ENCODE measurements around the gene DCC. TPM values are rescaled to one million over a fixed set of nuclear protein-coding genes. Genes with fewer than 3 reads are reported as not detected.

Gene DCC
- total and polyA plus RNA-seq, 2 donors (not counting 1 experiment from before 2014, with no cell fraction given): not detected

DNA sequence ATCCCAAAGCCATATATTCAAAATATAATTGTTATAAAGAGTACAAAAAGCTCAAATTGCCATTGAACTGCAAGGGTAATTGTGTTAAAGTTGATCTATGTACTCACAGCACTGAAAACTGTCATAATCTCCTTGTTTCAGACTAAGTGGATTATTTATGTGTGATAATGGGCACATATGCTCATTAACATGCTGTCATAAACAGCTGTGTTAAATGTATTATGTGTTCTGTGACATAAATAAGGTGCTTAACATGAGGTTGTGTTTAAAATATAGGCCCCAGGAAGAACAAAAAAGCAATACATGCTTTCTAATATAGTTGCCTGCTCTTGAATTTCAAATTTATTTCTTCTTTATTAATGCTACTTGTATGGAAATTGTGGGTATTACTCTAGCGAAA, 409.5 kb downstream of the DCC start:
- no peaks in the 10 kb centered on the region for H3K4me1 Mint-ChIP-seq
- Histone ChIP-seq H3K79me2 (ENCODE audit: control insufficient read depth, insufficient read depth, low read length) (no peaks in the 10 kb centered on the region), H3K27me3 (replicated peaks in 1 of 4; ENCODE audit: control extremely low read depth in 1 of 4, control insufficient read depth in 3 of 4, insufficient read depth in 4 of 4, low read length in 3 of 4) (no peaks in the 10 kb centered on the region), H2AFZ (ENCODE audit: insufficient read depth, low read depth, low read length, poor library complexity, severe bottlenecking) (no peak overlapping the region), H3K4me2 (replicated peaks; ENCODE audit: low read depth, low read length, poor library complexity, severe bottlenecking) (no peak overlapping the region), H3K4me3 (ENCODE audit: control extremely low read depth in 1 of 5, extremely low read depth in 1 of 5, insufficient read depth in 1 of 5, low read depth in 2 of 5, low read length in 4 of 5) (no peak overlapping the region), H4K20me1 (ENCODE audit: control insufficient read depth, insufficient read depth, low read length, poor library complexity, severe bottlenecking) (no peaks in the 10 kb centered on the region), H3K36me3 (replicated peaks in 1 of 2; ENCODE audit: control extremely low read depth in 1 of 2, control insufficient read depth in 1 of 2, extremely low read depth in 1 of 2, insufficient read depth in 2 of 2, low read length in 1 of 2) (no peaks in the 10 kb centered on the region), H3K9ac (ENCODE audit: low read length) (no peak overlapping the region), H3K9me3 (ENCODE audit: control extremely low read depth in 1 of 3, control insufficient read depth in 2 of 3, insufficient read depth in 1 of 3, low read length in 2 of 3) (peaks cover 0 to 10% (median 0%) of the 10 kb centered on the region in 3 donors), H3K27ac (ENCODE audit: low read length in 2 of 2) (no peak overlapping the region), H3K4me1 (ENCODE audit: control insufficient read depth in 2 of 2, insufficient read depth in 2 of 2, low read length in 2 of 2) (no peaks in the 10 kb centered on the region)
- no peak for DNase-seq
- H3K27ac Mint-ChIP-seq: no peak overlapping the region
- no CpG with 5 or more reads among the region's 1 CpG for WGBS (ENCODE audit: insufficient coverage)
- H3K27me3 Mint-ChIP-seq: no peaks in the 10 kb centered on the region
- POLR2A ChIA-PET: no interaction called here
- no peaks in the 10 kb centered on the region for H3K9me3 Mint-ChIP-seq (ENCODE audit: insufficient read depth)
- intact Hi-C loops (cut with micrococcal nuclease): no loop called here
- CTCF ChIA-PET: no interaction called here
- no peak overlapping the region for H3K4me3 Mint-ChIP-seq
- TF ChIP-seq, protein P1, sequence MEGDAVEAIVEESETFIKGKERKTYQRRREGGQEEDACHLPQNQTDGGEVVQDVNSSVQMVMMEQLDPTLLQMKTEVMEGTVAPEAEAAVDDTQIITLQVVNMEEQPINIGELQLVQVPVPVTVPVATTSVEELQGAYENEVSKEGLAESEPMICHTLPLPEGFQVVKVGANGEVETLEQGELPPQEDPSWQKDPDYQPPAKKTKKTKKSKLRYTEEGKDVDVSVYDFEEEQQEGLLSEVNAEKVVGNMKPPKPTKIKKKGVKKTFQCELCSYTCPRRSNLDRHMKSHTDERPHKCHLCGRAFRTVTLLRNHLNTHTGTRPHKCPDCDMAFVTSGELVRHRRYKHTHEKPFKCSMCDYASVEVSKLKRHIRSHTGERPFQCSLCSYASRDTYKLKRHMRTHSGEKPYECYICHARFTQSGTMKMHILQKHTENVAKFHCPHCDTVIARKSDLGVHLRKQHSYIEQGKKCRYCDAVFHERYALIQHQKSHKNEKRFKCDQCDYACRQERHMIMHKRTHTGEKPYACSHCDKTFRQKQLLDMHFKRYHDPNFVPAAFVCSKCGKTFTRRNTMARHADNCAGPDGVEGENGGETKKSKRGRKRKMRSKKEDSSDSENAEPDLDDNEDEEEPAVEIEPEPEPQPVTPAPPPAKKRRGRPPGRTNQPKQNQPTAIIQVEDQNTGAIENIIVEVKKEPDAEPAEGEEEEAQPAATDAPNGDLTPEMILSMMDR (IDR thresholded peaks at IDR 0.05): no peak
- no peak for TF ChIP-seq EZH2 (IDR thresholded peaks at IDR 0.05; ENCODE audit: borderline replicate concordance, insufficient read depth, low read depth, low read length, poor library complexity, severe bottlenecking)
- no peak for ATAC-seq (ENCODE audit: low read depth)

DNA sequence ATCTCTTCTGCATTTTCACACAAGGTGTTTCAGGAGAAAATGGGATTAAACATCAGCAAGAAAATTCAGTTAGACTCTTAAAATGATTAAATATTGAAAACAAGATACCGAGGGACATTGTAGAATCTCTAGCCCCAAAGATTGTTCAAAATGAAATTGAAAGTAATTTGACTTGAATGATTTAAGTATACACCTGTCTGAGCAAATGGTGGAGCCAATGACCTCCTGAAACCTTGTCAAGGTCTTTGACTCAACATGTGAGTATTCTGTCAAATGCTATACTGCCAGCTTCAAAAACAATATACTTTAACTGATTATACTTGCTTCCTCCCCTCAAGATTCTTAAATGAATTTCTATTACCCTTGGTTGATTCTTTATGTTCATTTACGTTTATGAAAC, 411.0 kb downstream of the DCC start:
- DNase-seq (no peak), ATAC-seq (ENCODE audit: low read depth) (no peak)
- H3K4me1 ChIP-seq (ENCODE audit: control insufficient read depth in 2 of 2, insufficient read depth in 2 of 2, low read length in 2 of 2): no peaks in the 10 kb centered on the region
- no peak overlapping the region for H3K27ac ChIP-seq (ENCODE audit: low read length in 2 of 2)
- TF ChIP-seq EZH2 (IDR thresholded peaks at IDR 0.05; ENCODE audit: borderline replicate concordance, insufficient read depth, low read depth, low read length, poor library complexity, severe bottlenecking): no peak
- TF ChIP-seq, protein P1 (IDR thresholded peaks at IDR 0.05): no peak
- H3K9ac ChIP-seq (ENCODE audit: low read length): no peak overlapping the region
- no peak overlapping the region for H3K4me2 ChIP-seq (replicated peaks; ENCODE audit: low read depth, low read length, poor library complexity, severe bottlenecking)
- no peaks in the 10 kb centered on the region for H4K20me1 ChIP-seq (ENCODE audit: control insufficient read depth, insufficient read depth, low read length, poor library complexity, severe bottlenecking)
- H3K9me3 Mint-ChIP-seq (ENCODE audit: insufficient read depth): no peaks in the 10 kb centered on the region
- H3K4me3 Mint-ChIP-seq: no peak overlapping the region
- no peaks in the 10 kb centered on the region for H3K27me3 ChIP-seq (replicated peaks in 1 of 4; ENCODE audit: control extremely low read depth in 1 of 4, control insufficient read depth in 3 of 4, insufficient read depth in 4 of 4, low read length in 3 of 4)
- intact Hi-C loops (cut with micrococcal nuclease): no loop called here
- no peak overlapping the region for H3K4me3 ChIP-seq (ENCODE audit: control extremely low read depth in 1 of 5, extremely low read depth in 1 of 5, insufficient read depth in 1 of 5, low read depth in 2 of 5, low read length in 4 of 5)
- WGBS (ENCODE audit: insufficient coverage): no CpG with 5 or more reads among the region's 2 CpGs
- no peaks in the 10 kb centered on the region for H3K4me1 Mint-ChIP-seq
- peaks cover 0 to 10% (median 0%) of the 10 kb centered on the region in 3 donors for H3K9me3 ChIP-seq (ENCODE audit: control extremely low read depth in 1 of 3, control insufficient read depth in 2 of 3, insufficient read depth in 1 of 3, low read length in 2 of 3)
- H3K36me3 ChIP-seq (replicated peaks in 1 of 2; ENCODE audit: control extremely low read depth in 1 of 2, control insufficient read depth in 1 of 2, extremely low read depth in 1 of 2, insufficient read depth in 2 of 2, low read length in 1 of 2): no peaks in the 10 kb centered on the region
- no peak overlapping the region for H3K27ac Mint-ChIP-seq
- CTCF ChIA-PET: no interaction called here
- no peaks in the 10 kb centered on the region for H3K79me2 ChIP-seq (ENCODE audit: control insufficient read depth, insufficient read depth, low read length)
- no peak overlapping the region for H2AFZ ChIP-seq (ENCODE audit: insufficient read depth, low read depth, low read length, poor library complexity, severe bottlenecking)
- POLR2A ChIA-PET: no interaction called here
- H3K27me3 Mint-ChIP-seq: no peaks in the 10 kb centered on the region

Measured in B cell (primary cell).